Endometrial microvascular endothelial cells (primary cell): Measurements from ENCODE around the gene FBN1. TPM values are rescaled to one million over a fixed set of nuclear protein-coding genes. Genes with fewer than 3 reads are reported as not detected.

ENCODE experiments used
- in situ Hi-C: cut with HindIII; loops from 2 replicates; pipeline ENCODE4 v1.10.0; 2017; ENCODE audit warnings: low sequenced_read_pairs, low pct_unique_long_range_greater_than_20kb; ENCODE audit errors: inconsistent ontology term
- total RNA-seq: library from RNA; depleted of rRNA; stranded (reverse); fragments of >200 nt; gene quantifications from one replicate; pipeline ENCODE4 v1.2.3, GENCODE V29; 2015; ENCODE audit errors: inconsistent ontology term

The FBN1 gene
- 36.3 TPM for total RNA-seq

GRCh38 chr15:48645558-48646330 is at the start of gene FBN1:
Gene FBN1 (minus strand): TSS chr15:48645709. CDS start chr15:48644769, 940 bp downstream.
- in situ Hi-C loops, result no loop called here

GRCh38 chr15:48693484-48693883 is 48.0 kb upstream of the FBN1 start:
- in situ Hi-C loops, result no loop called here

- in situ Hi-C loops, result no loop called here
These were observed 43.0 kb upstream of the FBN1 start for GRCh38 chr15:48688493-48688892.

GRCh38 chr15:48683991-48684765 is 38.7 kb upstream of the FBN1 start:
- in situ Hi-C loops, result no loop called here

GRCh38 chr15:48682942-48683651 is 37.6 kb upstream of the FBN1 start:
- in situ Hi-C loops, result no loop called here

GRCh38 chr15:48681353-48681752 is 35.8 kb upstream of the FBN1 start:
- in situ Hi-C loops, result no loop called here

- in situ Hi-C loops, result no loop called here
These were observed 35.3 kb upstream of the FBN1 start for GRCh38 chr15:48680841-48681240.

- in situ Hi-C loops, result no loop called here
These were observed 34.4 kb upstream of the FBN1 start for GRCh38 chr15:48679952-48680351.

GRCh38 chr15:48678851-48679250 is 33.3 kb upstream of the FBN1 start:
- in situ Hi-C loops, result no loop called here

- in situ Hi-C loops, result no loop called here
These were observed 32.3 kb upstream of the FBN1 start for GRCh38 chr15:48677821-48678220.

GRCh38 chr15:48675436-48675835 is 29.9 kb upstream of the FBN1 start:
- in situ Hi-C loops, result no loop called here

- in situ Hi-C loops, result no loop called here
These were observed 29.4 kb upstream of the FBN1 start for GRCh38 chr15:48674876-48675275.

GRCh38 chr15:48672206-48672605 is 26.7 kb upstream of the FBN1 start:
- in situ Hi-C loops, result no loop called here

GRCh38 chr15:48671103-48672022 is 25.9 kb upstream of the FBN1 start:
- in situ Hi-C loops, result no loop called here

GRCh38 chr15:48667701-48668100 is 22.2 kb upstream of the FBN1 start:
- in situ Hi-C loops, result no loop called here

GRCh38 chr15:48664436-48664835 is 18.9 kb upstream of the FBN1 start:
- in situ Hi-C loops, result no loop called here

- in situ Hi-C loops, result no loop called here
These were observed 12.6 kb upstream of the FBN1 start for GRCh38 chr15:48657950-48658591.

GRCh38 chr15:48654801-48655200 is 9.3 kb upstream of the FBN1 start:
- in situ Hi-C loops, result no loop called here
